ENCODE results near the gene CTXND1. TPM values are rescaled to one million over a fixed set of nuclear protein-coding genes. Genes with fewer than 3 reads are reported as not detected.

CTXND1 gene
- total RNA-seq, 1 donor: not detected

- no peak overlapping the region for H3K27ac ChIP-seq (ENCODE audit: low read depth, low read length)
- no peak overlapping the region for H3K4me3 ChIP-seq (ENCODE audit: insufficient read depth, low read length)
- no peaks in the 10 kb centered on the region for H3K79me2 ChIP-seq (ENCODE audit: insufficient read depth, low read length)
- H3K9me3 ChIP-seq (ENCODE audit: low read depth, low read length): no peaks in the 10 kb centered on the region
- H3K27me3 ChIP-seq (ENCODE audit: insufficient read depth, low read length): peaks cover 12% of the 10 kb centered on the region
- H3K4me2 ChIP-seq (ENCODE audit: insufficient read depth, low read length): no peak overlapping the region
- no peaks in the 10 kb centered on the region for H3K4me1 ChIP-seq (ENCODE audit: insufficient read depth, low read length)
- TF ChIP-seq CTCF (IDR thresholded peaks at IDR 0.05; ENCODE audit: extremely low read depth, low read depth, low read length): no peak
- DNase-seq (ENCODE audit: insufficient read length, low spot score, missing footprints): no peak
- no peaks in the 10 kb centered on the region for H3K36me3 ChIP-seq (ENCODE audit: insufficient read depth, low read length)
- no peak overlapping the region for H2AFZ ChIP-seq (ENCODE audit: low read length)
- H4K20me1 ChIP-seq (ENCODE audit: insufficient read depth, low read length): no peaks in the 10 kb centered on the region
Observed at GRCh38 chr15:80274554-80274953, 22.5 kb upstream of the CTXND1 start.

GRCh38 chr15:80272987-80273386 is 21.0 kb upstream of the CTXND1 start:
- Histone ChIP-seq H3K79me2 (ENCODE audit: insufficient read depth, low read length) (no peaks in the 10 kb centered on the region), H3K4me3 (ENCODE audit: insufficient read depth, low read length) (no peak overlapping the region), H3K36me3 (ENCODE audit: insufficient read depth, low read length) (no peaks in the 10 kb centered on the region), H3K27me3 (ENCODE audit: insufficient read depth, low read length) (peaks cover 14% of the 10 kb centered on the region), H3K9me3 (ENCODE audit: low read depth, low read length) (no peaks in the 10 kb centered on the region), H4K20me1 (ENCODE audit: insufficient read depth, low read length) (no peaks in the 10 kb centered on the region), H3K4me1 (ENCODE audit: insufficient read depth, low read length) (no peaks in the 10 kb centered on the region), H2AFZ (ENCODE audit: low read length) (no peak overlapping the region), H3K27ac (ENCODE audit: low read depth, low read length) (no peak overlapping the region), H3K4me2 (ENCODE audit: insufficient read depth, low read length) (no peak overlapping the region)
- TF ChIP-seq CTCF (IDR thresholded peaks at IDR 0.05; ENCODE audit: extremely low read depth, low read depth, low read length): no peak
- DNase-seq (ENCODE audit: insufficient read length, low spot score, missing footprints): no peak

- H3K27me3 ChIP-seq (ENCODE audit: insufficient read depth, low read length): peaks cover 10% of the 10 kb centered on the region
- no peaks in the 10 kb centered on the region for H3K79me2 ChIP-seq (ENCODE audit: insufficient read depth, low read length)
Observed at GRCh38 chr15:80270472-80270871, 18.5 kb upstream of the CTXND1 start.

GRCh38 chr15:80268101-80268500 is 16.1 kb upstream of the CTXND1 start:
- H3K9me3 ChIP-seq (ENCODE audit: low read depth, low read length): no peaks in the 10 kb centered on the region
- DNase-seq (ENCODE audit: insufficient read length, low spot score, missing footprints): no peak
- H3K36me3 ChIP-seq (ENCODE audit: insufficient read depth, low read length): no peaks in the 10 kb centered on the region
- no peak for TF ChIP-seq CTCF (IDR thresholded peaks at IDR 0.05; ENCODE audit: extremely low read depth, low read depth, low read length)
- H3K4me3 ChIP-seq (ENCODE audit: insufficient read depth, low read length): no peak overlapping the region
- H3K4me2 ChIP-seq (ENCODE audit: insufficient read depth, low read length): no peak overlapping the region
- no peaks in the 10 kb centered on the region for H3K4me1 ChIP-seq (ENCODE audit: insufficient read depth, low read length)
- no peak overlapping the region for H3K27ac ChIP-seq (ENCODE audit: low read depth, low read length)
- no peaks in the 10 kb centered on the region for H3K79me2 ChIP-seq (ENCODE audit: insufficient read depth, low read length)
- peaks cover 4% of the 10 kb centered on the region for H3K27me3 ChIP-seq (ENCODE audit: insufficient read depth, low read length)
- no peaks in the 10 kb centered on the region for H4K20me1 ChIP-seq (ENCODE audit: insufficient read depth, low read length)
- no peak overlapping the region for H2AFZ ChIP-seq (ENCODE audit: low read length)

More at GRCh38 chr15:80270472-80270871, 18.5 kb upstream of the CTXND1 start:
- DNase-seq (ENCODE audit: insufficient read length, low spot score, missing footprints): no peak
- H3K4me2 ChIP-seq (ENCODE audit: insufficient read depth, low read length): no peak overlapping the region
- H4K20me1 ChIP-seq (ENCODE audit: insufficient read depth, low read length): no peaks in the 10 kb centered on the region
- H3K27ac ChIP-seq (ENCODE audit: low read depth, low read length): no peak overlapping the region
- no peak overlapping the region for H3K4me3 ChIP-seq (ENCODE audit: insufficient read depth, low read length)
- no peak for TF ChIP-seq CTCF (IDR thresholded peaks at IDR 0.05; ENCODE audit: extremely low read depth, low read depth, low read length)
- H2AFZ ChIP-seq (ENCODE audit: low read length): no peak overlapping the region
- no peaks in the 10 kb centered on the region for H3K4me1 ChIP-seq (ENCODE audit: insufficient read depth, low read length)
- no peaks in the 10 kb centered on the region for H3K9me3 ChIP-seq (ENCODE audit: low read depth, low read length)
- H3K36me3 ChIP-seq (ENCODE audit: insufficient read depth, low read length): no peaks in the 10 kb centered on the region

All from osteoblast (primary cell).